Measurements from ENCODE around the gene DLEC1. TPM values are rescaled to one million over a fixed set of nuclear protein-coding genes. Genes with fewer than 3 reads are reported as not detected.

DLEC1 gene
- total RNA-seq, 1 experiment from 2014 or later: not detected

DNA sequence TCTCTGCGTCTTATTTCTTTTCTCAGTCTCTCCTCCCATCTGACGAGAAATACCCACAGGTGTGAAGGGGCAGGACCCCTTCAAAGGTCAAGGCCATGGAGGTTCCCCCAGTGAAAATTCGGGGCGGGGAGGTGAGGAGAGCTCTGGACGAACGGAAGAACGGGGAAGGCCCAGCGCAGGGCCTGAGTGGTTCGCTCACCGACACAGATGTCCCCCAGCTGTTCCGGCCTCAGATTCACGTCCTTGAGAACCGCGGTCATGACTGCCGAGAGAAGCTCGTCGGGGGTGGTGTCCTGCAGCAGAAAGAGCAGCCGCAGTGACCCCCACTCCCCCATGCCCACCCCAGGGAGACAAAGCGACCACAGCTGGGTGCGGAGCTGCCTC, 97.4 kb downstream of the DLEC1 start:
- Histone ChIP-seq H3K36me3 (ENCODE audit: control insufficient read depth, insufficient read depth, low read length) (peaks cover 2% of the 10 kb centered on the region), H3K27me3 (ENCODE audit: control insufficient read depth, insufficient read depth, low read length) (no peaks in the 10 kb centered on the region), H3K27ac (ENCODE audit: low read length) (peak overlapping the region; percentile 84), H3K4me3 (ENCODE audit: low read depth in 2 of 2, low read length in 2 of 2) (peak overlapping the region; percentile 81 to 82), H3K9me3 (ENCODE audit: control insufficient read depth, insufficient read depth, low read depth, low read length) (no peaks in the 10 kb centered on the region), H3K4me1 (ENCODE audit: control insufficient read depth, insufficient read depth, low read length) (peaks cover 5% of the 10 kb centered on the region)
- DNase-seq (ENCODE audit: low read depth, low spot score) (no peak), ATAC-seq (no peak)
- ChIA-PET CTCF (interaction anchor here (0.6 kb wide), 1 partner anchor 105 kb away, joined by 3 read pairs; no protein-coding TSS in a partner anchor), POLR2A (interaction anchor here (0.6 kb wide), 1 partner anchor 191 kb away, joined by 4 read pairs; no protein-coding TSS in a partner anchor)
- BruUV-seq (replicated peaks): TSS peak; percentile 65
- TF ChIP-seq, protein P1, sequence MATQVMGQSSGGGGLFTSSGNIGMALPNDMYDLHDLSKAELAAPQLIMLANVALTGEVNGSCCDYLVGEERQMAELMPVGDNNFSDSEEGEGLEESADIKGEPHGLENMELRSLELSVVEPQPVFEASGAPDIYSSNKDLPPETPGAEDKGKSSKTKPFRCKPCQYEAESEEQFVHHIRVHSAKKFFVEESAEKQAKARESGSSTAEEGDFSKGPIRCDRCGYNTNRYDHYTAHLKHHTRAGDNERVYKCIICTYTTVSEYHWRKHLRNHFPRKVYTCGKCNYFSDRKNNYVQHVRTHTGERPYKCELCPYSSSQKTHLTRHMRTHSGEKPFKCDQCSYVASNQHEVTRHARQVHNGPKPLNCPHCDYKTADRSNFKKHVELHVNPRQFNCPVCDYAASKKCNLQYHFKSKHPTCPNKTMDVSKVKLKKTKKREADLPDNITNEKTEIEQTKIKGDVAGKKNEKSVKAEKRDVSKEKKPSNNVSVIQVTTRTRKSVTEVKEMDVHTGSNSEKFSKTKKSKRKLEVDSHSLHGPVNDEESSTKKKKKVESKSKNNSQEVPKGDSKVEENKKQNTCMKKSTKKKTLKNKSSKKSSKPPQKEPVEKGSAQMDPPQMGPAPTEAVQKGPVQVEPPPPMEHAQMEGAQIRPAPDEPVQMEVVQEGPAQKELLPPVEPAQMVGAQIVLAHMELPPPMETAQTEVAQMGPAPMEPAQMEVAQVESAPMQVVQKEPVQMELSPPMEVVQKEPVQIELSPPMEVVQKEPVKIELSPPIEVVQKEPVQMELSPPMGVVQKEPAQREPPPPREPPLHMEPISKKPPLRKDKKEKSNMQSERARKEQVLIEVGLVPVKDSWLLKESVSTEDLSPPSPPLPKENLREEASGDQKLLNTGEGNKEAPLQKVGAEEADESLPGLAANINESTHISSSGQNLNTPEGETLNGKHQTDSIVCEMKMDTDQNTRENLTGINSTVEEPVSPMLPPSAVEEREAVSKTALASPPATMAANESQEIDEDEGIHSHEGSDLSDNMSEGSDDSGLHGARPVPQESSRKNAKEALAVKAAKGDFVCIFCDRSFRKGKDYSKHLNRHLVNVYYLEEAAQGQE (IDR thresholded peaks at IDR 0.05; ENCODE audit: insufficient read depth in 1 of 2, low read depth in 2 of 2, low read length in 1 of 2): no peak
- TF ChIP-seq, protein P2, sequence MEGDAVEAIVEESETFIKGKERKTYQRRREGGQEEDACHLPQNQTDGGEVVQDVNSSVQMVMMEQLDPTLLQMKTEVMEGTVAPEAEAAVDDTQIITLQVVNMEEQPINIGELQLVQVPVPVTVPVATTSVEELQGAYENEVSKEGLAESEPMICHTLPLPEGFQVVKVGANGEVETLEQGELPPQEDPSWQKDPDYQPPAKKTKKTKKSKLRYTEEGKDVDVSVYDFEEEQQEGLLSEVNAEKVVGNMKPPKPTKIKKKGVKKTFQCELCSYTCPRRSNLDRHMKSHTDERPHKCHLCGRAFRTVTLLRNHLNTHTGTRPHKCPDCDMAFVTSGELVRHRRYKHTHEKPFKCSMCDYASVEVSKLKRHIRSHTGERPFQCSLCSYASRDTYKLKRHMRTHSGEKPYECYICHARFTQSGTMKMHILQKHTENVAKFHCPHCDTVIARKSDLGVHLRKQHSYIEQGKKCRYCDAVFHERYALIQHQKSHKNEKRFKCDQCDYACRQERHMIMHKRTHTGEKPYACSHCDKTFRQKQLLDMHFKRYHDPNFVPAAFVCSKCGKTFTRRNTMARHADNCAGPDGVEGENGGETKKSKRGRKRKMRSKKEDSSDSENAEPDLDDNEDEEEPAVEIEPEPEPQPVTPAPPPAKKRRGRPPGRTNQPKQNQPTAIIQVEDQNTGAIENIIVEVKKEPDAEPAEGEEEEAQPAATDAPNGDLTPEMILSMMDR (IDR thresholded peaks at IDR 0.05): no peak
- TF ChIP-seq SIN3A (IDR thresholded peaks at IDR 0.05; ENCODE audit: borderline replicate concordance, insufficient read depth, low read depth, low read length) (no peak), POLR2AphosphoS5 (IDR thresholded peaks at IDR 0.05; ENCODE audit: low read depth, low read length) (no peak), TCF7L2 (IDR thresholded peaks at IDR 0.05; ENCODE audit: low read depth, low read length) (no peak)
- in situ Hi-C loops (cut with HindIII; ENCODE audit: low pct_unique_long_range_greater_than_20kb, low sequenced_read_pairs) (no loop called here), intact Hi-C loops (cut with micrococcal nuclease; ENCODE audit: unreplicated experiment) (no loop called here)

DNA sequence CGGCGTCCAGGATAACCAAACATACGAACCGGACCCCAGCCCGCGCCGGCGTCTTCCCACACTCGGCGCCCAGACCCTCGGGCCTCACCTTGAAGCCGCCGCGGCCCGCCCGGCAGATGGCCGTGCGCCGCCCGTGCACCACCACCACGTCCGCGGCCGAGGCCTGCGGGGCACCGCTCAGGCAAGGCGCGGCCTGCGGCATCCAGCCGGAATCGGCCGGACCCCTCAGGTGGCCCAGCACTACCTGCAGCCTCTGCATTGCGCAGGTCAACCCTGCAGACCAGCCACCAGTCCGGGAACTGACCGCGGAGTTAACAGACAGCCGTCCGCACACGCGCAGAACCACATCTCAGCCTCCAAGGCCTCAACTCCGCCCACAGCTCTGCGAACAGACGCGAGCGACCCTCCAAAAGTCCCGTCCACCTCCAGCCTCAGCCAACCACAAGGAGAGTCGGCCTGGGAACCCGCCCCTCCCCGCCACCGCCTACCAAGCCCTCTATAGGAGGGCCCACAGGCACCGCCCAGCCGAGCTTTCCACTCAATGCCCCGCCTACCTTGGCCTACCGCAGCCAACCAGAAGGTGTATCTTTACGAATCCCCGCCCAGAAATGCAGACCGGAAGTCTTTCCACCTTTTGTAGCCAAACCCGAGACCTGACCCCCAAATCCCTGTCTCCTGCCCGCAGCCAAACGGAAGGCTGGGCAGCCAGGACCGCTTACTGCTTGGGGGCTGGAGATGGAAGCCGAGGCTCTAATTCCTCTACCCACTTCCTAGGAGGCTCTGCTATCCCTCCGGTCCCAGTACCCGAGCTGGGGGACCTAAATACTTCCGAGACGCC, 98.0 kb downstream of the DLEC1 start, which contains the start of gene ACAA1:
ACAA1 (minus strand) TSS at position 351 of the 838 bp plus-strand sequence; CDS start at position 259, 92 bp downstream.
- Histone ChIP-seq H3K27me3 (ENCODE audit: control insufficient read depth, insufficient read depth, low read length) (no peaks in the 10 kb centered on the region), H3K4me3 (ENCODE audit: low read depth in 2 of 2, low read length in 2 of 2) (peak within 1 kb of the TSS; percentile 81 to 82), H3K9me3 (ENCODE audit: control insufficient read depth, insufficient read depth, low read depth, low read length) (no peaks in the 10 kb centered on the region), H3K36me3 (ENCODE audit: control insufficient read depth, insufficient read depth, low read length) (peaks cover 2% of the 10 kb centered on the region), H3K27ac (ENCODE audit: low read length) (peak within 1 kb of the TSS; percentile 95), H3K4me1 (ENCODE audit: control insufficient read depth, insufficient read depth, low read length) (peaks cover 5% of the 10 kb centered on the region)
- ChIA-PET CTCF (interaction anchor here (0.6 kb wide), 1 partner anchor 106 kb away, joined by 3 read pairs; no protein-coding TSS in a partner anchor), POLR2A (interaction anchor here (0.5 to 1.1 kb wide), 2 partner anchors 10 to 30 kb away, joined by 3 to 6 read pairs; no protein-coding TSS in a partner anchor)
- in situ Hi-C loops (cut with HindIII; ENCODE audit: low pct_unique_long_range_greater_than_20kb, low sequenced_read_pairs) (no loop called here), intact Hi-C loops (cut with micrococcal nuclease; ENCODE audit: unreplicated experiment) (no loop called here)
- TF ChIP-seq SIN3A (IDR thresholded peaks at IDR 0.05; ENCODE audit: borderline replicate concordance, insufficient read depth, low read depth, low read length) (0 out of 2 replicates have a peak, but pooled peaks have one; percentile 41), TCF7L2 (IDR thresholded peaks at IDR 0.05; ENCODE audit: low read depth, low read length) (no peak; the same call in none of the 2 replicates), POLR2AphosphoS5 (IDR thresholded peaks at IDR 0.05; ENCODE audit: low read depth, low read length) (peak; percentile 89; the same call in 1 of the 2 replicates)
- TF ChIP-seq, protein P2 (IDR thresholded peaks at IDR 0.05): no peak
- TF ChIP-seq, protein P1 (IDR thresholded peaks at IDR 0.05; ENCODE audit: insufficient read depth in 1 of 2, low read depth in 2 of 2, low read length in 1 of 2): no peak
- BruUV-seq (replicated peaks): no TSS peak
- peak; percentile 96 for ATAC-seq
- peak; percentile 91 for DNase-seq (ENCODE audit: low read depth, low spot score)
